Muscle of arm (tissue), 12 donors: ENCODE data around the gene AKTIP. TPM values are rescaled to one million over a fixed set of nuclear protein-coding genes. Genes with fewer than 3 reads are reported as not detected.

Experiments
- DNase-seq: peaks from one replicate; pipeline ENCODE4 v3.0.0-alpha.2; 2013
- polyA plus RNA-seq, 12 donors: library from polyadenylated mRNA; unstranded; fragments of 120-200 nt; gene quantifications; one replicate each; pipeline ENCODE4 v1.2.1, GENCODE V29; 2013; ENCODE audit not compliant: insufficient read length in 12 of 12

The AKTIP gene
- polyA plus RNA-seq, 12 donors = 32.2 to 62.0 (median 49.4) TPM; not detected in 1

GRCh38 chr16:53486230-53486629 lies 16.8 kb downstream of the AKTIP start:
- no peak for DNase-seq

GRCh38 chr16:53484542-53484941 lies 18.5 kb downstream of the AKTIP start:
- DNase-seq = no peak

DNA sequence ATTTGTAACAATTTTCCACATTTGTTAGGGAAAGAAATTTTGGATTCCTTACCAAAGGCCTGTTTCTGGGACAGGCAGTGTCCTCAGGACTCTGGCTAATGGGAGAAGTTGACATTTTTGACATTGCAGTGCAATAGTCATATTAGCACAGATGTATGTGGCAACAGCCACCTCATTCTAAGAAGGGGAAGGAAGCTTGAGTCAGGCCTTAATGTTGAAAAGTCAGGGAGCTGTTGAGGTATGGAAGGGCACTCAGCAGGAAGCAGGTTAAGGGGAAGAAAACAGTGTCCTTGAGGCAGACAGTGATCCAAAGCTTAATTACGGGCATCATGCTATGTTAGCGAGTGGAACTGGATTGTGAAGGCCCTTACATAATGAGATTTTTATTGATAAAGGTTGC lies 20.9 kb downstream of the AKTIP start:
- no peak for DNase-seq

DNA sequence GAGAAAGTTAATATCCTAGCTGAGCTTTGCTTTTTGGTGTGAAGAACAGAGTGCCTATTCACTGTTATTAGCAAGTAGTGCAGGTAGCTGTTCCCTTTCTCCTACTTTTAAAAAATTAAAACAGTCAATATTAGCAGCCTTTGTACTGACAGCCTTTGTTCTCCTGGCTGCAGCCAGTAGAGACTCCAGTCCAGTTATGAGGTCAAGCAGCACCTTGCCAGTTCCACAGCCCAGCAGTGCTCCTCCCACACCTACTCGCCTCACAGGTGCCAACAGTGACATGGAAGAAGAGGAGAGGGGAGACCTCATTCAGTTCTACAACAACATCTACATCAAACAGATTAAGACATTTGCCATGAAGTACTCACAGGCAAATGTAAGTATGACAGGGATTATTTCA lies 22.6 kb downstream of the AKTIP start:
- DNase-seq = no peak

- DNase-seq = no peak
Measured at GRCh38 chr16:53478965-53479364, 24.0 kb downstream of the AKTIP start.

- no peak for DNase-seq
Measured at GRCh38 chr16:53476867-53477266, 26.1 kb downstream of the AKTIP start.

- no peak for DNase-seq
Measured at GRCh38 chr16:53465606-53466280, 37.3 kb downstream of the AKTIP start.

DNA sequence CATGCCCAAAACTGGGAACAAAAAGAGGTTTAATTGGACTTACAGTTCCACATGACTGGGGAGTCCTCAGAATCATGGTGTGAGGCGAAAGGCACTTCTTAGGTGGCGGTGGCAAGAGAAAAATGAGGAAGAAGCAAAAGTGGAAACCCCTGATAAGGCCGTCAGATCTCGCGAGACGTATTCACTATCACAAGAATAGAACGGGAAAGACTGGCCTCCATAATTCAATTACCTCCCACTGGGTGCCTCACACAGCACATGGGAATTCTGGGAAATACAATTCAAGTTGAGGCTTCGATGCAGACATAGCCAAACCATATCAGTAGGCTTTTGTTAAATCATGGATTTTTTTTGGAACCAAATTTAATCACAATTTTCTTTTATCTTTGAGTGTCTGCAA lies 44.4 kb downstream of the AKTIP start:
- no peak for DNase-seq

DNA sequence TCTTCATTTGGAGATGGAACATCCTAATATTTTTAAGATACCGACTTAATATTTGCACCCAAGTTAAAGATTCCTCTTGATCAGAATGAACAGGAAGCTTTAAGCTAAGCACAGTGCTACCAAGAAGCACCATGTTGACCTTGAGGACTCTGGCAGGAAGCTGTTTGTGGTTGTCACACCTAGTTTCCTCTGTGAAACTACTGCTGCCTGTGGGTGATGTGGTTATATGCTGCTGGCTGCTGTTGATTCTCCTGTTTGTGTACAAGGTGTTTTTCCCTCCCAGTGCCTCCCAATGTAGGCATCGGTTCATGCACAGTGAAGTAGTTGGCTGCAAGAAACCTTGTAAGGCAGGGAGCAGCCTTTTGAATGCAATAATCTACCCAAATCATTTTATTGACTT lies 45.3 kb downstream of the AKTIP start:
- DNase-seq = no peak

DNA sequence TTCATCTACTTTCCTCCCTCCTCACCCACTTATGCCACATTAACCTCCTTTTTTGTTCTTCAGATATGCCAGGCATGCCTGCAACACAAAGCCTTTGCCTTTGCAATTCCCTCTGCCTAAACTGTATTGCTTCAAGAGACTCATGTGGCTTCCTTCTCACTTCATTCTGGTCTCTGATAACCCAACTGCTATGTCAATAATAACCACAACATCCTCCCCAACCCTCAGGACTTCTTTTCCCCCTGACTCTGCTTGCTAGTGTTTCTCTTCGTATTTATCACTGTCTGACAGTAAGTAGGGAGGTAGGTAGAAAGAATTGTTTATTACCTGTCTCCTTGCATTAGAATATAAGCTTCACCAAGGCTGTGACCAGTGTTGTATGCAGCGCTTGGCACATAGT lies 46.4 kb downstream of the AKTIP start:
- DNase-seq = no peak

GRCh38 chr16:53453928-53454327 lies 49.1 kb downstream of the AKTIP start:
- no peak for DNase-seq

- no peak for DNase-seq
Measured at GRCh38 chr16:53449816-53450517, 53.0 kb downstream of the AKTIP start.

GRCh38 chr16:53446090-53446489 lies 56.9 kb downstream of the AKTIP start:
- DNase-seq = no peak

- DNase-seq = no peak
Measured at GRCh38 chr16:53445534-53445933, 57.5 kb downstream of the AKTIP start.

Other genes with a start within 250 kb of the AKTIP start
- gene RBL2, start 68.7 kb downstream of the AKTIP start, polyA plus RNA-seq = 10 to 100 TPM in 11 of 12 donors, not detected in 1; 39.7 to 86.7 (median 51.2) TPM
- gene RPGRIP1L, start 200.7 kb upstream of the AKTIP start, polyA plus RNA-seq = 10 to 100 TPM in 4 of 12 donors, 1 to 10 TPM in 7, not detected in 1; 6.4 to 19.0 (median 8.4) TPM
- gene FTO, start 200.9 kb upstream of the AKTIP start, polyA plus RNA-seq = 10 to 100 TPM in 11 of 12 donors, not detected in 1; 41.8 to 73.9 (median 62.4) TPM